ENCODE measurements around the gene TRIO.

TRIO gene

GRCh38 chr5:14161825-14162556 is 18.8 kb downstream of the TRIO start:
- Histone ChIP-seq H3K9ac (ENCODE audit: low read length) (no peak overlapping the region), H3K4me2 (ENCODE audit: low read depth, low read length) (no peak overlapping the region), H3K9me2 (replicated peaks; ENCODE audit: insufficient read depth, low read length) (no peaks in the 10 kb centered on the region), H3K4me1 (ENCODE audit: low read length) (no peaks in the 10 kb centered on the region), H2AFZ (ENCODE audit: low read length) (no peak overlapping the region), H4K20me1 (ENCODE audit: insufficient read depth, low read length) (no peaks in the 10 kb centered on the region), H3K4me3 (ENCODE audit: low read length) (no peak overlapping the region), H3K27me3 (replicated peaks; ENCODE audit: insufficient read depth, low read length) (no peaks in the 10 kb centered on the region), H3K79me2 (ENCODE audit: low read length) (peaks cover 99% of the 10 kb centered on the region), H3K9me3 (replicated peaks; ENCODE audit: insufficient read depth, low read length) (no peaks in the 10 kb centered on the region), H3K27ac (ENCODE audit: low read length) (no peak overlapping the region), H3K36me3 (replicated peaks; ENCODE audit: insufficient read depth, low read length) (no peaks in the 10 kb centered on the region), H3F3A (ENCODE audit: insufficient read depth, low read length) (no peaks in the 10 kb centered on the region)
- DNase-seq = no peak
- TF ChIP-seq EZH2 (optimal IDR thresholded peaks at IDR 0.05; ENCODE audit: low read depth, low read length) = no peak
- no peak for TF ChIP-seq CTCF (IDR thresholded peaks at IDR 0.05; ENCODE audit: low read length)
- no peak for TF ChIP-seq EZH2phosphoT487 (IDR thresholded peaks at IDR 0.05; ENCODE audit: low read length)

- DNase-seq = no peak
- Histone ChIP-seq H3K9ac (ENCODE audit: low read length) (no peak overlapping the region), H3K27me3 (replicated peaks; ENCODE audit: insufficient read depth, low read length) (no peaks in the 10 kb centered on the region), H3K79me2 (ENCODE audit: low read length) (peaks cover 100% of the 10 kb centered on the region), H3K9me3 (replicated peaks; ENCODE audit: insufficient read depth, low read length) (no peaks in the 10 kb centered on the region), H3F3A (ENCODE audit: insufficient read depth, low read length) (no peaks in the 10 kb centered on the region), H3K4me3 (ENCODE audit: low read length) (no peak overlapping the region), H3K4me1 (ENCODE audit: low read length) (no peaks in the 10 kb centered on the region), H3K36me3 (replicated peaks; ENCODE audit: insufficient read depth, low read length) (no peaks in the 10 kb centered on the region), H3K27ac (ENCODE audit: low read length) (no peak overlapping the region), H3K9me2 (replicated peaks; ENCODE audit: insufficient read depth, low read length) (no peaks in the 10 kb centered on the region), H3K4me2 (ENCODE audit: low read depth, low read length) (no peak overlapping the region), H4K20me1 (ENCODE audit: insufficient read depth, low read length) (no peaks in the 10 kb centered on the region), H2AFZ (ENCODE audit: low read length) (no peak overlapping the region)
- TF ChIP-seq EZH2phosphoT487 (IDR thresholded peaks at IDR 0.05; ENCODE audit: low read length) (no peak), CTCF (IDR thresholded peaks at IDR 0.05; ENCODE audit: low read length) (no peak), EZH2 (optimal IDR thresholded peaks at IDR 0.05; ENCODE audit: low read depth, low read length) (no peak)
Observed at GRCh38 chr5:14164164-14165163, 21.3 kb downstream of the TRIO start.

- Histone ChIP-seq H3K27ac (ENCODE audit: low read length) (no peak overlapping the region), H3K27me3 (replicated peaks; ENCODE audit: insufficient read depth, low read length) (no peaks in the 10 kb centered on the region), H4K20me1 (ENCODE audit: insufficient read depth, low read length) (no peaks in the 10 kb centered on the region), H3K9me3 (replicated peaks; ENCODE audit: insufficient read depth, low read length) (no peaks in the 10 kb centered on the region), H3K4me3 (ENCODE audit: low read length) (no peak overlapping the region), H3K79me2 (ENCODE audit: low read length) (peaks cover 100% of the 10 kb centered on the region), H3K9me2 (replicated peaks; ENCODE audit: insufficient read depth, low read length) (no peaks in the 10 kb centered on the region), H3K4me1 (ENCODE audit: low read length) (no peaks in the 10 kb centered on the region), H3K4me2 (ENCODE audit: low read depth, low read length) (no peak overlapping the region), H3F3A (ENCODE audit: insufficient read depth, low read length) (no peaks in the 10 kb centered on the region), H3K36me3 (replicated peaks; ENCODE audit: insufficient read depth, low read length) (no peaks in the 10 kb centered on the region), H2AFZ (ENCODE audit: low read length) (no peak overlapping the region), H3K9ac (ENCODE audit: low read length) (no peak overlapping the region)
- TF ChIP-seq CTCF (IDR thresholded peaks at IDR 0.05; ENCODE audit: low read length) (no peak), EZH2phosphoT487 (IDR thresholded peaks at IDR 0.05; ENCODE audit: low read length) (no peak), EZH2 (optimal IDR thresholded peaks at IDR 0.05; ENCODE audit: low read depth, low read length) (no peak)
- no peak for DNase-seq
Observed at GRCh38 chr5:14165375-14166106, 22.4 kb downstream of the TRIO start.
